Sigmoid colon (tissue), 7 donors: ENCODE measurements around the gene TMEM61. TPM values are rescaled to one million over a fixed set of nuclear protein-coding genes. Genes with fewer than 3 reads are reported as not detected.

Experiments used
- DNase-seq: peaks from one replicate; pipeline ENCODE4 v3.0.0-alpha.2; 2019
- H3K27ac ChIP-seq, 4 donors: fragments of 200-600 bp; sonication (generic); one replicate each; pipeline ENCODE4 v1.5.1; 2016 to 2019; ENCODE audit warnings: mild to moderate bottlenecking in 1 of 4
- H3K27me3 ChIP-seq, 3 donors: fragments of 200-600 bp; sonication (generic); one replicate each; pipeline ENCODE4 v1.5.1; 2019; ENCODE audit warnings: mild to moderate bottlenecking in 1 of 3
- H3K36me3 ChIP-seq, 4 donors: fragments of 200-600 bp; sonication (generic); one replicate each; pipeline ENCODE4 v1.5.1; 2016 to 2019
- H3K4me1 ChIP-seq, 4 donors: fragments of 200-600 bp; sonication (generic); one replicate each; pipeline ENCODE4 v1.5.1; 2017 to 2019
- H3K4me3 ChIP-seq, 4 donors: fragments of 200-600 bp; sonication (generic); one replicate each; pipeline ENCODE4 v1.5.1; 2017 to 2019; ENCODE audit warnings: mild to moderate bottlenecking in 2 of 4, moderate library complexity in 1 of 4
- H3K9me3 ChIP-seq, 4 donors: fragments of 200-600 bp in 3 of 4; sonication (generic) in 3 of 4; one replicate each; pipeline versions ENCODE4 v1.5.1 to v1.6.1; 2013 to 2019
- EP300 ChIP-seq, 4 donors: sonication (generic); formaldehyde crosslinking; IDR thresholded peaks; one replicate each; pipeline ENCODE4 v1.6.1; 2017; ENCODE audit warnings: antibody characterized with exemption in 4 of 4
- POLR2A ChIP-seq, 2 donors: fragments of 450-650 bp; IDR thresholded peaks; one replicate each; pipeline ENCODE4 v1.6.1; 2016; ENCODE audit warnings: antibody characterized with exemption in 2 of 2, mild to moderate bottlenecking in 2 of 2, moderate library complexity in 2 of 2
- POLR2AphosphoS5 ChIP-seq, 4 donors: sonication (generic); formaldehyde crosslinking; IDR thresholded peaks; one replicate each; pipeline ENCODE4 v1.6.1; 2017; ENCODE audit warnings: antibody characterized with exemption in 4 of 4
- WGBS, 2 donors: extraction: QIAGEN DNeasy Blood & Tissue Kit; methylation state at CpG; one replicate each; pipeline ENCODE4 v1.1.7; 2013; 5-methylcytosine and 5-hydroxymethylcytosine counted together
- intact Hi-C: fragments of 100-400 bp; cut with DNase I; formaldehyde crosslinking; loops from one replicate; pipeline ENCODE4 v1.15.1; 2023
- polyA plus RNA-seq, 3 donors: library from polyadenylated mRNA; stranded (reverse); fragments of 200-250 nt; gene quantifications; one replicate each; pipeline ENCODE4 v1.2.3, GENCODE V29; 2013
- total RNA-seq, 4 donors: library from RNA; depleted of rRNA; stranded (reverse); fragments of >200 nt; gene quantifications; one replicate each; pipeline ENCODE4 v1.1.0, GENCODE V29; 2016
- TF ChIP-seq, protein P1 (sequence below), 4 experiments: fragments of 450-650 bp in 3 of 4; fragments of 200-600 bp in 1 of 4; IDR thresholded peaks; one replicate each; pipeline ENCODE4 v1.5.1; 2016 to 2019; ENCODE audit warnings: antibody characterized with exemption in 4 of 4, mild to moderate bottlenecking in 3 of 4, moderate library complexity in 2 of 4
- donor health status: healthy with polysubstance abuse.
- donor health status: Bipolar disorder and iron deficiency.
- donor health status: healthy.

Gene TMEM61
- total and polyA plus RNA-seq, 7 donors: 0.41 to 15.3 (median 12.6) TPM; not detected in 2

DNA sequence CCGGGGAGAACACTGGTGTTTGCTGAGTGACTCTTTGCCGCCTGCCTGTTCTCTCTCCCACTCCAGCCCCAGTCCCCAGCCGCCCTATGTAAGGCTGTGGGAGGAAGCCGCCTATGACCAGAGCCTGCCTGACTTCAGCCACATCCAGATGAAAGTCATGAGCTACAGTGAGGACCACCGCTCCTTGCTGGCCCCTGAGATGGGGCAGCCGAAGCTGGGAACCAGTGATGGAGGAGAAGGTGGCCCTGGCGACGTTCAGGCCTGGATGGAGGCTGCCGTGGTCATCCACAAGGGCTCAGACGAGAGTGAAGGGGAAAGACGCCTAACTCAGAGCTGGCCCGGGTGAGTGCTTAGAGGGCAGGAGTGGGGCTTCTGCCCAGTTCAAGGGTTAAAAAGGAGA lies 26.5 kb downstream of the TMEM61 start:
- Histone ChIP-seq H3K9me3 (no peaks in the 10 kb centered on the region), H3K36me3 (no peaks in the 10 kb centered on the region), H3K4me1 (no peaks in the 10 kb centered on the region), H3K27me3 (no peaks in the 10 kb centered on the region), H3K27ac (no peak overlapping the region), H3K4me3 (no peak overlapping the region)
- TF ChIP-seq, protein P1, sequence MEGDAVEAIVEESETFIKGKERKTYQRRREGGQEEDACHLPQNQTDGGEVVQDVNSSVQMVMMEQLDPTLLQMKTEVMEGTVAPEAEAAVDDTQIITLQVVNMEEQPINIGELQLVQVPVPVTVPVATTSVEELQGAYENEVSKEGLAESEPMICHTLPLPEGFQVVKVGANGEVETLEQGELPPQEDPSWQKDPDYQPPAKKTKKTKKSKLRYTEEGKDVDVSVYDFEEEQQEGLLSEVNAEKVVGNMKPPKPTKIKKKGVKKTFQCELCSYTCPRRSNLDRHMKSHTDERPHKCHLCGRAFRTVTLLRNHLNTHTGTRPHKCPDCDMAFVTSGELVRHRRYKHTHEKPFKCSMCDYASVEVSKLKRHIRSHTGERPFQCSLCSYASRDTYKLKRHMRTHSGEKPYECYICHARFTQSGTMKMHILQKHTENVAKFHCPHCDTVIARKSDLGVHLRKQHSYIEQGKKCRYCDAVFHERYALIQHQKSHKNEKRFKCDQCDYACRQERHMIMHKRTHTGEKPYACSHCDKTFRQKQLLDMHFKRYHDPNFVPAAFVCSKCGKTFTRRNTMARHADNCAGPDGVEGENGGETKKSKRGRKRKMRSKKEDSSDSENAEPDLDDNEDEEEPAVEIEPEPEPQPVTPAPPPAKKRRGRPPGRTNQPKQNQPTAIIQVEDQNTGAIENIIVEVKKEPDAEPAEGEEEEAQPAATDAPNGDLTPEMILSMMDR (IDR thresholded peaks at IDR 0.05): no peak
- no peak for TF ChIP-seq EP300 (IDR thresholded peaks at IDR 0.05)
- no peak for TF ChIP-seq POLR2AphosphoS5 (IDR thresholded peaks at IDR 0.05)
- no peak for TF ChIP-seq POLR2A (IDR thresholded peaks at IDR 0.05)
- intact Hi-C loops: no loop called here
- DNase-seq: no peak
- WGBS, 2 donors: 92 to 94% methylated on average over 12 of the region's 12 CpGs

DNA sequence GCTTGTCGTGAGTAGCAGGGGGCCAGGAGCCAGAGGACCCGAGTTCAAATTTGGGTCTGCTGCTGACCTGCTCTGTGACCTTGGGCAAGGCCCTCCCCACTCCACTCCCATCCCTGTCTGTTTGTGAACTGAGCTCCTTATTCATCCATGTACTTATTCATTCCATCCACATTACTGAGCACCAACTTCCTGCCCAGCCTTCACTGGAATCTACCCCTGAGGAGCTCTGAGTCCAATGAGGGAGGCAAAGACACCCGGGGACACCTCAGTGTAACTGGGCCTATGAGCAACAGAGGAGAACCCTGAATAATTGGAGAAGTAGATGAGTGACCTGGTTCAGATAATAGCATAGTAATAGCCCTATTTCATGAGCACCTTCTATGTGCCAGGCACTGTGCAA lies 27.2 kb downstream of the TMEM61 start:
- intact Hi-C loops: no loop called here
- Histone ChIP-seq H3K4me3 (no peak overlapping the region), H3K27me3 (no peaks in the 10 kb centered on the region), H3K27ac (no peak overlapping the region), H3K4me1 (no peaks in the 10 kb centered on the region), H3K9me3 (no peaks in the 10 kb centered on the region), H3K36me3 (no peaks in the 10 kb centered on the region)
- TF ChIP-seq EP300 (IDR thresholded peaks at IDR 0.05) (no peak), POLR2AphosphoS5 (IDR thresholded peaks at IDR 0.05) (no peak), POLR2A (IDR thresholded peaks at IDR 0.05) (no peak)
- TF ChIP-seq, protein P1 (IDR thresholded peaks at IDR 0.05): no peak
- DNase-seq: no peak
- WGBS, 2 donors: 82 to 86% methylated on average over 3 of the region's 3 CpGs

DNA sequence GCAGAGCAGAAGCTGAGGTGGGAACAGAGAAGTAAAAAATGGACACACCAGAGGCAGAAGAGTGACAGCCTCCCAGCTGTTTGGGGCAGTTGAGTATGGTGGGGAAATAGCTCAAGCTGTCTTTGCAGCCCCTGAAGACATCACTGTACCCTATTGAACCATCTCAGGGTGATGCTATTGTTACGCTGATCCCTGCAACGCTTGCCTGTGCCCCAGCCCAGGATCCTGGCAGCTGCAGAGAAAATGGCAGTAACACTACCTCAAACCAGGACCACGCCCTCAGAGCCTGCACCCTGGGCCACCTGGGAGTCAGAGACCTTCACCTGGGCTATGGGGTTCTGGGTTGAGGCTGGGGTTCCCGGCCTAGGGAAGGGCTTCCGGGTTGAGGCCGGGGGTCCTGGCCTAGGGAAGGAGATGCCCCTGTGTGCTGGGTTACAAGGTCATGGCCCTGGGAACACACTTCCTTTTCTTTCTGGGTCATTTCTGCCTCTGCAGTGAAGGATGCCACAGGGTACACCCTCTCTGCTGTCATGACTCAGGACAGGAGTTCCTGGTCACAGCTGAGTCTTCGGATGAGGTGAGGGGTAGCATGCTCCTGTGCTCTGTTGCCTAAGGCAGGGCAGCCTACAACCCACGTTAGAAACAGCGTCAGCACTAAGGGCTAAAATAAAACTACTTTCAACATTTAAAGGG lies 29.9 kb downstream of the TMEM61 start:
- Histone ChIP-seq H3K27me3 (peaks cover 0 to 12% (median 0%) of the 10 kb centered on the region in 3 donors), H3K9me3 (no peaks in the 10 kb centered on the region), H3K27ac (no peak overlapping the region), H3K36me3 (no peaks in the 10 kb centered on the region), H3K4me1 (no peaks in the 10 kb centered on the region), H3K4me3 (no peak overlapping the region)
- DNase-seq: no peak
- TF ChIP-seq POLR2A (IDR thresholded peaks at IDR 0.05) (no peak), POLR2AphosphoS5 (IDR thresholded peaks at IDR 0.05) (no peak), EP300 (IDR thresholded peaks at IDR 0.05) (no peak)
- TF ChIP-seq, protein P1 (IDR thresholded peaks at IDR 0.05): no peak
- 88 to 91% methylated on average over 9 of the region's 9 CpGs for WGBS, 2 donors
- intact Hi-C loops: no loop called here

DNA sequence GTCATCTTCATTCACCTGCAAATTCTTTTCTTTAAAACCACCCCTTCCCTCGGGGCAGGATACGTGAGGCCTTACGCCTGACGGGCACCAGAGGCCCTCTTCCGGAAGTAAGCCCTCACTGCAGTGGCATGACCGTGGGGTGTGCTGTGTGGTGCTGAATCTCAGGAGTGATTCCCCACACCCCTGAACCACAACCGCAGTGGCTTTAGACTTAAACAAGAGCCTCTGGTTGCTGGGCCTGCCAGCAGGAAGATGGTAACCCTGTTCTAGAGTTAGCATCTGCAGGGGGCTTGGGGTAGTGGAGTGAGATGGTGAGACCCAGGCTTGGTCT lies 30.4 kb downstream of the TMEM61 start:
- Histone ChIP-seq H3K27ac (no peak overlapping the region), H3K4me1 (no peaks in the 10 kb centered on the region), H3K27me3 (peaks cover 0 to 12% (median 0%) of the 10 kb centered on the region in 3 donors), H3K9me3 (no peaks in the 10 kb centered on the region), H3K4me3 (no peak overlapping the region), H3K36me3 (no peaks in the 10 kb centered on the region)
- TF ChIP-seq, protein P1 (IDR thresholded peaks at IDR 0.05): no peak
- no peak for TF ChIP-seq POLR2A (IDR thresholded peaks at IDR 0.05)
- no peak for TF ChIP-seq EP300 (IDR thresholded peaks at IDR 0.05)
- TF ChIP-seq POLR2AphosphoS5 (IDR thresholded peaks at IDR 0.05): no peak
- DNase-seq: no peak
- intact Hi-C loops: no loop called here
- WGBS, 2 donors: 86 to 92% methylated on average over 7 of the region's 7 CpGs

DNA sequence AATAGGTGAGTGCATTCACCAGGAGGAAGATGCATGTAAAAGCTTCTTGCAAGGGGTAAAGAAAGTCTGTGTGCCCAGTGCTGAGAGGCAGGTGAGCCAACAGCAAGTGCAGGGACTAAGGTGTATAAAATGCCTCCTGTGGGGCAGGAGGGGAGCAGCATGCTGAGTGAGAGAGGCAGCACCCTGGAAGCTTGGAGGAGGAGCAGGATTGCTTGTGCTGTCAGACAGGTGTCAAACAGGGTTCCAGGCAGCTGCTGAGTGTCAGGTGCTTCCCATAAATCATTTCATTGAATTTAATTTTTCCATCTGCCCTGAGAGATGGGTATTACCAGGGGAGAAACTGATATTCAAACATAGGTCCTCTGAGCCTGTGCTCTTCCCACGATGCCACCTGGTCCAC lies 32.2 kb downstream of the TMEM61 start:
- Histone ChIP-seq H3K27me3 (peaks cover 0 to 12% (median 0%) of the 10 kb centered on the region in 3 donors), H3K4me1 (no peaks in the 10 kb centered on the region), H3K9me3 (peaks cover 0 to 2% (median 0%) of the 10 kb centered on the region in 4 donors), H3K27ac (no peak overlapping the region), H3K36me3 (no peaks in the 10 kb centered on the region), H3K4me3 (no peak overlapping the region)
- intact Hi-C loops: no loop called here
- WGBS, 2 donors: 20 to 67% methylated on average over 1 of the region's 1 CpG
- DNase-seq: no peak
- TF ChIP-seq, protein P1 (IDR thresholded peaks at IDR 0.05): no peak
- TF ChIP-seq POLR2A (IDR thresholded peaks at IDR 0.05) (no peak), POLR2AphosphoS5 (IDR thresholded peaks at IDR 0.05) (no peak), EP300 (IDR thresholded peaks at IDR 0.05) (no peak)
